ENCODE data around the gene CYB5A.

DNA sequence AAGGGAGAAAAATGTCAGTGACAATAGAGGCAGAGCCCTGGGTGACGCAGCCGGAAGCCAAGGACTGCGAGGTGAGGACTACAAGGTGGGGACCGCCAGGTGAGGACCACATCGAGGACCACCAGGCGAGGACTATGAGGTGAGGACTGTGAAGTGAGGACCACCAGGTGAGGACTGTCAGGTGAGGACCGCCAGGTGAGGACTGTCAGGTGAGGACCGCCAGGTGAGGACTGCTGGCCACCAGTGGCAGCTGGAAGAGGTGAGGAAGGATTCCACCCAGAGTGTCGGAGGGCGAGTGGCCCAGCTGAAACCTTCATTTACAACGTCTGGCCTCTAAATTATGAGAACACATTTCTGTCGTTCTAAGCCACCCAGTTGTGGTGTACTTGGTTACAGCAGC, 41.6 kb downstream of the CYB5A start:
- TF ChIP-seq POLR2A (IDR thresholded peaks at IDR 0.05) (no peak), EP300 (IDR thresholded peaks at IDR 0.05) (no peak)
- TF ChIP-seq, protein P1, sequence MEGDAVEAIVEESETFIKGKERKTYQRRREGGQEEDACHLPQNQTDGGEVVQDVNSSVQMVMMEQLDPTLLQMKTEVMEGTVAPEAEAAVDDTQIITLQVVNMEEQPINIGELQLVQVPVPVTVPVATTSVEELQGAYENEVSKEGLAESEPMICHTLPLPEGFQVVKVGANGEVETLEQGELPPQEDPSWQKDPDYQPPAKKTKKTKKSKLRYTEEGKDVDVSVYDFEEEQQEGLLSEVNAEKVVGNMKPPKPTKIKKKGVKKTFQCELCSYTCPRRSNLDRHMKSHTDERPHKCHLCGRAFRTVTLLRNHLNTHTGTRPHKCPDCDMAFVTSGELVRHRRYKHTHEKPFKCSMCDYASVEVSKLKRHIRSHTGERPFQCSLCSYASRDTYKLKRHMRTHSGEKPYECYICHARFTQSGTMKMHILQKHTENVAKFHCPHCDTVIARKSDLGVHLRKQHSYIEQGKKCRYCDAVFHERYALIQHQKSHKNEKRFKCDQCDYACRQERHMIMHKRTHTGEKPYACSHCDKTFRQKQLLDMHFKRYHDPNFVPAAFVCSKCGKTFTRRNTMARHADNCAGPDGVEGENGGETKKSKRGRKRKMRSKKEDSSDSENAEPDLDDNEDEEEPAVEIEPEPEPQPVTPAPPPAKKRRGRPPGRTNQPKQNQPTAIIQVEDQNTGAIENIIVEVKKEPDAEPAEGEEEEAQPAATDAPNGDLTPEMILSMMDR (IDR thresholded peaks at IDR 0.05) = no peak
